ENCODE measurements around the gene TBX15.

The TBX15 gene

DNA sequence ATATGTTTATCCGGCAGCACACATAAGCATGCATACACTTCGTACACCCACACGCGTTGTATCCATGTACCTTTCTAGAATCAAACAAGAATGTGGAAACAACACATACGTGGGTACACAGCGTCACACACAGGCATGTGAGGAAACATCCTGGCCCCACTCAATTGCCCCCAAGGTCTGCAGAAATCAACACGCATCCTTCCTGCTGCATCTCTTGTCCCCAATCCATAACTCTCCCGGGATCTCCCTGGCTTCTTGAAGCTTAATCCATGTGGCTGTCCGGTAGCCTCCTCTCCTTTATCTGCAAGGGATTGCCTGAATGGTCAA is 5.5 kb upstream of the TBX15 start:
- peaks cover 81% of the 10 kb centered on the region for H3K27me3 Mint-ChIP-seq (ENCODE audit: low read depth)
- no peaks in the 10 kb centered on the region for H3K4me1 Mint-ChIP-seq (ENCODE audit: low read depth)
- peaks cover 9% of the 10 kb centered on the region for H3K9me3 Mint-ChIP-seq
- H3K36me3 Mint-ChIP-seq (ENCODE audit: low read depth), result peaks cover 7% of the 10 kb centered on the region
- H3K4me3 Mint-ChIP-seq, result peak overlapping the region; percentile 1
- H3K27ac Mint-ChIP-seq, result peak overlapping the region; percentile 71

DNA sequence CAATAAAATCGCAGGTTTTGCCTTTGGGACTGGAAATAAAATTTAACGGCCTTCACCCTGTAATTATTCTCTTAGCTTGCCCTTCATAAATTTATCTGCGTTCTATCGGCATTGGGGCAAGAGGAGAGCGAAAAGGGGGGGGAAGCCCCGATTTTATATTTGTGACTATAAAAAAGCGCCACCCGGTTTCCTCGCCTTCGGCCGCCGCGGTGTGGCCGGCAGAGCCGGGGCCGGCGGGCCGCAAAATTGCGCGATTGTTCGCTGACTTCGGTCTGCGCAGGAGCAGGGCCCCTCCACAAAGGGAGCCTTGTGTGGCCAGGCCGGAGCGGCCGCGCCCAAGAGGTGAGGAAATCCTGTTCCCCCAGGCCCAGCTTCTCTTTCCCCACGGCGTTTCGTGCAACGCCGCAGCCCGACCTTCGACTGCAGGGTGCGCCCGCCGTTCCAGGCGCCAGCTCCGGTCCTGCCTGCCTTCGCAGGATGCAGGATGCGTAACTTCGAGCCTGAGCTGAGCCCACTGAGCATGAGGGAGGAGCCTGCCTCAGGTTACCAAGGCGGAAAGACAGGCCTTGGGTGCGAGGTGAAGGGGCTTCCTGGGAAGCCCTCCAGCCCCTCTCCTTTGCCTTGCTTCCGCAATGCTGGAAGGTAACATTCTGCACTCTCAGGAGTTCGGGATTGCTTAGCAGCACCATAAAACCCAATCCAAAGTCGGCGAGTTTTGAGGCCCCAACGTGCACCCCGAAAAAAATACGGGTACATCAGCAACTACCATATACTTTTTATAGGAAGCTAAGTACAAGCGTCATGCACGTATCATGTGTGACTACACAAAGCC is 4.9 kb upstream of the TBX15 start:
- H3K27me3 Mint-ChIP-seq (ENCODE audit: low read depth), result peaks cover 81% of the 10 kb centered on the region
- peaks cover 7% of the 10 kb centered on the region for H3K36me3 Mint-ChIP-seq (ENCODE audit: low read depth)
- H3K27ac Mint-ChIP-seq, result no peak overlapping the region
- no peak overlapping the region for H3K4me3 Mint-ChIP-seq
- peaks cover 9% of the 10 kb centered on the region for H3K9me3 Mint-ChIP-seq
- no peaks in the 10 kb centered on the region for H3K4me1 Mint-ChIP-seq (ENCODE audit: low read depth)

DNA sequence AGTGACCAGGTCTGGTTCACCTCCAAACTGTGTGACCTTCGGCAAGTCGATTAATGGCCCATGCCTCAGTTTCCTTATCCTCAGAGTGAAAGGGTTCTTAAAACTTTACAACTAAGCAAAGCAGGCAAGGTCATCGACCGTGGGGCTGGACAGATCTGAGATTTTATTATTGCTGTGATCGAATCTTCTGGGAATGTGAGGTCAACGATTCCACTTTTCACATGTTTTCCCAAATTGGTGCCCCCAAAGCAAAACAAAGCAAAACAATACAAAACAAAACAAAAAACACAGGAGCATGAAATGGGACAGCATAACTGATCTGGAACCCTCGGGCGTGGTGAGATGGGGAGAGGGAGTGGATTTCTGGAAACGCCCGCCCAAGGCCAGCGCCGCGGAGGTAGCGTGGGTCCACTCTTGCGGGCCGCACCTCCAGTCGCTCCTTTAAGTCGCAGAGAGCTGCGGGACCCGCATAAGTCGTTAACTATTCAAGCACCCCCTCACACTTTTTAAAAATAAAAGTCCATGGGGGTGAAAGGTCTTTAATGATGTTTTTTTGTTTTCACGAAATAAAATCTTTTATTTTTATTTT is 4.2 kb upstream of the TBX15 start:
- Mint-ChIP-seq H3K27ac (peak overlapping the region; percentile 50), H3K9me3 (peaks cover 9% of the 10 kb centered on the region), H3K27me3 (ENCODE audit: low read depth) (peaks cover 83% of the 10 kb centered on the region)

DNA sequence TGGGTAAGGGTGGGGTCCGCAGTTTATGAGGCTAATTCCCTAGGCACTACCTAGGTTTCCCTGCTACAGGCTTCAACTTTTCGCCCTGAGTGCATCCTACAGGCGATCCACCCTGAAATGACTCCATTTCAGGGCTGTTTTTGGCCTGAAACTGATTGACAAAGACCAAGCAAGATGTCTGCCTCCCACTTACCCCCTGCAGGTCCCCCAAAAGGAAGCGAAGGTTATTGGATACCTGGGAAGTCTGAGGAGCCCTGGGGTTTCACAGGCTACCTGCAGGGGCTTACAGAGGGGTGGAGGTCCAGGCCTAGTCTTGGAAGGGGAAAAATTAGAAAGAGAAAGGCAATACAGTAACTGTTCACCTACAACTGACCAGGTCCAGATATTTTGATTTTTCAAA is 3.3 kb upstream of the TBX15 start:
- H3K27ac Mint-ChIP-seq, result no peak overlapping the region
- peaks cover 12% of the 10 kb centered on the region for H3K36me3 Mint-ChIP-seq (ENCODE audit: low read depth)
- no peaks in the 10 kb centered on the region for H3K4me1 Mint-ChIP-seq (ENCODE audit: low read depth)
- no peak overlapping the region for H3K4me3 Mint-ChIP-seq
- H3K27me3 Mint-ChIP-seq (ENCODE audit: low read depth), result peaks cover 92% of the 10 kb centered on the region
- peaks cover 16% of the 10 kb centered on the region for H3K9me3 Mint-ChIP-seq

More for the DNA sequence above, 4.2 kb upstream of the TBX15 start:
- Mint-ChIP-seq H3K4me1 (ENCODE audit: low read depth) (no peaks in the 10 kb centered on the region), H3K4me3 (no peak overlapping the region), H3K36me3 (ENCODE audit: low read depth) (peaks cover 7% of the 10 kb centered on the region)

DNA sequence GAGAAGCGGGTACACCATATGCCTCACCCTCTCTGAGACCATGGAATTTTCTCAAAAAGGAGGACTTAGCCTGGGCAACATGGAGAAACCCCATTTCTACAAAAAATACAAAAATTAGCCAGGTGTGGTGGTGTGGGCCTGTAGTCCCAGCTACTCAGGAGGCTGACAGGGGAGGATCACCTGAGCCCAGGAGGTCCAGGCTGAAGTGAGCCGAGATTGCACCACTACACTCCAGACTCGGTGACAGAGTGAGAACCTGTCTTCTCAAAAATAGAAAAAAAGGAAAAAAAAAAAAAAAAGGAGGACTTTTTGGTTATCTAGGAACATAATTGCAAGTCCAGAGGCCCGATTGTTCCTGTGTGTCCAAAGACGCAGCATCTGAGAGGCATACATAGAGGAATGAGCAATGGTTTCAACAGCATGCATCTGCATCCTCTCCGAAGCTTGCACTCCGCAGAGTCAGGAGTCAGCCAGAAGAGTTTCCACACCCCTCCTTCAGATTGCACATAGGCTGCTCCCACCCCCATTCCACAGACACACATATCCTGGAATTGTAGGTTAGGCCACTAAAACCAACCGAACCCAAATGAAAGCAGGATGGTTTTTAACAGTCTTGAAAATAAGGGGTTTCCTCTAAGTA is 2.5 kb upstream of the TBX15 start:
- H3K27ac Mint-ChIP-seq, result peak overlapping the region; percentile 75
- peaks cover 22% of the 10 kb centered on the region for H3K9me3 Mint-ChIP-seq
- peaks cover 15% of the 10 kb centered on the region for H3K36me3 Mint-ChIP-seq (ENCODE audit: low read depth)
- no peak overlapping the region for H3K4me3 Mint-ChIP-seq
- no peaks in the 10 kb centered on the region for H3K4me1 Mint-ChIP-seq (ENCODE audit: low read depth)
- peaks cover 94% of the 10 kb centered on the region for H3K27me3 Mint-ChIP-seq (ENCODE audit: low read depth)

DNA sequence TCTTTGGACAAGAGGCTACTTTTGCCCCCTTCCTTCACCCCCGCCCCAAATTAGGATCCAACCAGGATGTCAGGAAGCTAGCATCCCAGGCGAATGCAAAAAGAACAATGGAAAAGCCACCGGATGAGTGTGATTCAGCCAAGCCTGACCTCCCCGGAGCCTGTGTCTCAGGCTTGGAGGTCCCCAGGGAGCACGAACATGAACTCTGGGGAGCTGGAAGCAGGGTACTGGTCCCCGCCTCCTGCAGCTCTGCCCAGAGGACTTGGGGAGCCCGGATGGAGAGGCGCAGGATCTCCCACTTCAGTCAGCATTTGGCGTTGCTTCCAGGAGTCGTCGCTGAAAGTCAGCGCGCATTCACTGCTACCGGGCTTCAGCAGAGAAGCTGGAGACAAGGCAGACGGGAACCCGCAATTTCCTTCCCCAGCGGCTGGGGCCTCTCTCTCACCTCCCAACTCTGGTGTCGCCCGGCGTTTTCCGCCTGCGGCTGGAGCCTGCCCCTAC is 1.8 kb upstream of the TBX15 start:
- Mint-ChIP-seq H3K36me3 (ENCODE audit: low read depth) (peaks cover 20% of the 10 kb centered on the region), H3K4me1 (ENCODE audit: low read depth) (no peaks in the 10 kb centered on the region), H3K4me3 (no peak overlapping the region), H3K9me3 (peaks cover 25% of the 10 kb centered on the region), H3K27ac (no peak overlapping the region), H3K27me3 (ENCODE audit: low read depth) (peaks cover 94% of the 10 kb centered on the region)

DNA sequence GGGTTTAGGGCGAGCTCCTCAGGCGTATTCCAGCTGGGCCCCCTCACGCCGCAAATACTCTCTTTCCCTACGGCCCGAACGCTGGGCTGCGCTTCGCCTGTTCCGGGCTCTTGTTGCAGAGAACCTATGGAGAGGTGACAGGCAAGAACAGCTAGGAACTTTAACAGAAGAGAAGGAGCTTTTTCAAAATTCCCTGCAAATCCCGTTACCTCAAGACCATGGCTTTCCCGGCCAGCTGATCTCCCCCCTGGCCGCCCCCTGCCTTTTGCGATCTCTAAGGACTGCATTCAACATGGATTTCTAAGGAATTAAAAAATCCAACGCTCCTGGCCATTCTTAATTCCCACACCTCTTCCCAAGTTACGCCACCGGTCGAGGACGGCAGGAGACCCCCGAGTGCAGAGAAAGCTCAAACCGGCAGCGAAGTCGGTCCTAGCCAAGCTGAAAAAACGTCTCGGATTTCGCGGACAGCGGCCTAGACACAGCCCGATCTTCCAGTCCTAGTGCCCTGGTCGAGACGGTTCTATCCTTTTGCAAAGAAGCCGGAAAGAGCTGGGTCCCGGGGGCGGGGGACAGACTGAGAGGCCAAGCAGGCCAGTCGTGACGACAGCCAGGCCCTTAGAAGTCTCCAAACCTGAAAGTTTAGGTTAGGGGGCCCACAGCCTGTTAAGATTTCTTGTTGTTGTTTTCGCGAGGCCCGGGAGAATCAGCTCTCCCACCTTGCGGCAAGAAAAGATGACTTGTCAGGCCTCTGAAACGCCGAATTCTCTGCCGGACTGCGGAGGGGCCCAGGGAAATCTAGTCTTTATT is 1.1 kb upstream of the TBX15 start:
- Mint-ChIP-seq H3K9me3 (peaks cover 29% of the 10 kb centered on the region), H3K27ac (peak overlapping the region; percentile 15), H3K36me3 (ENCODE audit: low read depth) (peaks cover 20% of the 10 kb centered on the region), H3K4me1 (ENCODE audit: low read depth) (peaks cover 3% of the 10 kb centered on the region), H3K4me3 (no peak overlapping the region), H3K27me3 (ENCODE audit: low read depth) (peaks cover 95% of the 10 kb centered on the region)

DNA sequence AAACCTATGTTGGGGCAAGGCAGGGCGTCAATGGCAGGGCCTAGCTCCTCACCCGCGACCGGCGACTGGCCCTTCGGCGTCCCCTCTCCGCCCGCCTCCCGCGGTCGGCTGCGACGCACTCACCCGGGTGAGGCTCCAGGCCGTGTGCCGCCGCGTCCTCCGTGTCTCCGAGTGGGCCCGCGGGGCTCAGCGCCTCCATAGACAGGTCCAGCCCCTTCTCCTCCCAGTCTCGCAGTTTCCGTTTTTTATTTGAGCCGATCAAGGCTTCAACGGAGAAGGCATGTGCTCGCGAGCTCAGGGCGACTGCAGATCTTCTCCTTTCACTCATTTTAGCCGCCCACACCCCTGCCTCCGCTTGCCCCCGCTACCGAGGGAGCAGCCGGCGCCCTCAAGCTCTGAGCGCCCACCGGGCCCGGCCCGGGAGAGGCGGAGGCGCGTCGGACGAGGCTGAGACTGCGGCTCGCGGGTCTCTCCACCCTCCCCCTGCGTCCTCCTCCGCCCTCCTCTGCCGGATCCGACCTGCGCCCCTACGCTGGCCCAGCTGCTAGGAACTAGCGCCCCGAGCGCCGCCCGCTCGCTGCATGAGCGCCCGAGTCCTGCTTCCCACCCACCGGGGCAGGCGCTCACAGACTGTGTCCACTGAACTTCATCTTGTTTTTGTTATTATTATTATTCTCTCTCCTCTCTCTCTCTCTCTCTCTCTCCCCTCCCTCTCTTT is 516 bp downstream of the TBX15 start:
- Mint-ChIP-seq H3K4me1 (ENCODE audit: low read depth) (peaks cover 3% of the 10 kb centered on the region), H3K36me3 (ENCODE audit: low read depth) (peaks cover 17% of the 10 kb centered on the region), H3K27me3 (ENCODE audit: low read depth) (peaks cover 98% of the 10 kb centered on the region), H3K27ac (peak overlapping the region; percentile 24), H3K9me3 (peaks cover 25% of the 10 kb centered on the region), H3K4me3 (no peak overlapping the region)

DNA sequence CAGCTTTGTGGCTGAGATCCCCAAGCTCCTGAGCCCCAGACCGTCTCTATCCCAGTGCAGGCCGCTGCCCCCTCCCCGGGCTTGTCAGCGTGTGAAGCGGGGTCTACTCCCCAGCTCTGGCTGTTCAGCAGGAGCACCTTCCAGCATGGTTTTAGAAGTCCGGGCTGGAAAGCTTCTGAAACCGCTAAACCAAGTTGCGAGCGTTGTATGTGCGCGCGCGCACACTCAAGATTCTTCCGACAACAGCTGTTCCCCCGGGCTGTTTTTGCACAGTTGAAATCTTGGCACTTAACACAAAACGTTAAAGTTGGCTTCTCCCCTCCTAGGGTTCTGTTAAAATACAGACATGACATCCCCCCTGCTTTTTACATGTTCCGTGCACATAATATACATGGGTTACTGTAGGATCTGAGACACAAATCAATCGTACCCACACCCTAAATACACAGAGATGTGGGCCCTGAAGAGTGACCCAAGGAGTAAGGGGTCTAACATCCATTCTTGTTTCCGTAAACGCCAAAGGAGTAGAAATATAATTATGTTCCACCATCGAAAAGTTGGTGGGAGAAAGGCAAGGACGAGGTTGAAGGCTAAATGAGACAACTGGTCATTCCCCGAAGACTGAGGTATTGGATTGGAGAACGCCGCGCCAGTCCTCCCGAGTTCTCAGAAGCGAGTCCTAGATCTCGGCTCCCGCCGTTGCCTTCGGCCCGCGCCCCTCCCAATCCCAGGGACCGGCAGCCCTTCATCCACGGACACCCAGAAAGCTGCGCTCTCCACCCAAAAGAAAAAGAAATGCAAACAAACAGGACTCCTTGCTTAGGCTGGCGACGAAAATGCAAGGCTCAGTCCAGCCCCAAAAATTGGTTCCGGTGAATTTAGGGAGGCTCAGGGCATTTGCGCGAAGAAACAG is 1.3 kb downstream of the TBX15 start:
- Mint-ChIP-seq H3K27ac (peak overlapping the region; percentile 24), H3K36me3 (ENCODE audit: low read depth) (peaks cover 13% of the 10 kb centered on the region)

DNA sequence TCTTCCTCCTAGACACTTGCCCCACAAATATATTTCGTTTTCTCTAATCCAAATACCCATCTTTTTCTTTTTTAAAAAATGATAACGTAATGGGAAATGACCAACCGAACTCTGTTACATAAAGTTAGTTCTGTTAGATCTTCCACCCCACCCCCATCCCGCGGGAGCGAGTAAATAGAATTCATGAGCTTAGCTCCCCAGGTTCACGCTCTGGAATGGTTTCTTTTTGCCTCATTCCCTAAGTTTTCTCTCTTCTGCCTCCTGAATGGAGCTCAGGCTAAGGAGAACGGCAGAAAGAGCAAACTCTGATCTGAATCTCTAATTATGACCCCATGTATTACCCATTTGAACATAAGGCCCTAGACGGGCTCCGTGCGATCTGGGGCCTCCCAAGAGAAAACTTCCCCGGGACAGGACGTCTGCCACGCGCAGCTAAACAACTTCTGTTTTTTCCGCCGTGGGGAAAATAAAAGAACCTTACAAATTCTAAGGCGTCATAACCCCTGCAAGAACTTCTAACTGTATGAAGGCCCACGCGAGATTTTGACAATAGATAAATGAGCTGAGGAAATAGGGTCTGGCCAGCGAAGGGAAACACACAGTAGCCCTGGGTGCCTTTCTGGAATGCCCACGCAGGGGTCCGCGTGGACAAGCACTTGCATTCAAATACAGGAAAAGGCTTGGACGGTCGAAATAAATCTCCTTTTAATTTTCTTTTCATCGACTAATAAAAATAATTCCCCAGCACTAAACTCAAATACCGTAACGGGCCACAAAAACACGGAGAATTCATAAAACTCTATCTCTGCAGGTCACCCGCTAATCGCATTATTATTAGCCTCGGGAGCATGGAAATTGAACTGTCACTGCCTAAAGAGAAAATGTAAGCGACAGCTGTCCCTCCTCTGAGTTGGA is 2.2 kb downstream of the TBX15 start:
- H3K4me1 Mint-ChIP-seq (ENCODE audit: low read depth), result peaks cover 3% of the 10 kb centered on the region
- H3K27me3 Mint-ChIP-seq (ENCODE audit: low read depth), result peaks cover 99% of the 10 kb centered on the region
- H3K36me3 Mint-ChIP-seq (ENCODE audit: low read depth), result peaks cover 13% of the 10 kb centered on the region
- H3K9me3 Mint-ChIP-seq, result peaks cover 20% of the 10 kb centered on the region
- H3K4me3 Mint-ChIP-seq, result no peak overlapping the region
- H3K27ac Mint-ChIP-seq, result peak overlapping the region; percentile 59

More for the DNA sequence above, 1.3 kb downstream of the TBX15 start:
- Mint-ChIP-seq H3K4me1 (ENCODE audit: low read depth) (peaks cover 3% of the 10 kb centered on the region), H3K27me3 (ENCODE audit: low read depth) (peaks cover 99% of the 10 kb centered on the region), H3K4me3 (peak overlapping the region; percentile 28), H3K9me3 (peaks cover 20% of the 10 kb centered on the region)

DNA sequence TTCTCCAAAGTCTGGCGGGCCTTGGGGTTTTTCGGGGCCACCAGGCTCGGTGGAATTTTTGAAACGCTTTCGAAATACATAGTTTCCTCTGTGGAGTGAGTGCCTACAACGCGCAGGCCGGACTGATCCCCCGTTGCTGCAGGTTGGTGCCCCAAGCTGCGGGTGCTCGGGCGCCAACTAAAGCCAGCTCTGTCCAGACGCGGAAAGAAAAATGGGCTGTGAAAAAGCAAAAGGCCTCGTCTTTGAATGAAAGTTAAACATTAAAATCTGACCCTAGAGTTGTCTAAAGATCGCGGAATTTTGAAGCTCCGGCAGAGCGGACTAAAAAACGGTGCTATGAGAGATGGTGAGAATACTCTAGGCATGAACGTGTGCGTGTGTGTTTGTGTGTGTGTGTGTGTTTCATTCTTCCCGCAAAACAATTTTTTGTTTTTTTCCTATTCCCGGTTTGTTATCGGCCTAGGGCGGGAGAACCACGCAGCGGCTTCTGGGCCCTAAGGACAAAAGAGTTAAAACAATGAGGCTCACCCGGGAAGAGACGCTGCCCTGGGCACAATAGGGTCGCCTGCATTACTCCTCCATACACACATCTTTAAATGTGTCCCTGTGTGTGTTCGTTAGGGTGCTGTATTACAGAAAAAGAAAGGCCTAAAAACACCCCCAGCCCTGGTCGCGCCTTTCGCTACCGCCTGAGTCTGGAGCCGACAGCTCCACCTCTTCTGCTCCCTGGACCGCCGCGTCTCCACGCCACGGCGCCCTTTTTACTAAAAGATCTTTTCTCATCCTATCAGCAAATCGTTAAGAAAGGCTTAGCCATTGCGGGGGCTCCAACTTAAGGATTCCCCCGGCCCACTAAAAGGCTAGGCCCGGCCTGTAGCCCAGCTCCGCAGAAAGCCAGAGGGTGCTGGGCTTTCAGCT is 3.2 kb downstream of the TBX15 start:
- peak overlapping the region; percentile 59 for H3K27ac Mint-ChIP-seq
- peaks cover 3% of the 10 kb centered on the region for H3K4me1 Mint-ChIP-seq (ENCODE audit: low read depth)
- H3K9me3 Mint-ChIP-seq, result peaks cover 20% of the 10 kb centered on the region

More for the DNA sequence above, 3.2 kb downstream of the TBX15 start:
- Mint-ChIP-seq H3K4me3 (peak overlapping the region; percentile 3), H3K27me3 (ENCODE audit: low read depth) (peaks cover 99% of the 10 kb centered on the region), H3K36me3 (ENCODE audit: low read depth) (peaks cover 13% of the 10 kb centered on the region)
